GM12892 (cell line): ENCODE data around the gene SEMA6B.

Experiments used
- POLR2A ChIP-seq: IDR thresholded peaks from 2 replicates; pipeline ENCODE4 v1.6.1; 2011; ENCODE audit warnings: low read depth, low read length, control low read depth
- POLR2AphosphoS5 ChIP-seq: IDR thresholded peaks from 2 replicates; pipeline ENCODE4 v1.6.1; 2011; ENCODE audit warnings: low read depth, low read length, control low read depth

- TF ChIP-seq POLR2A: no peak
- TF ChIP-seq POLR2AphosphoS5: no peak
These were observed 1.2 kb downstream of the SEMA6B start for GRCh38 chr19:4557971-4558941.
